ENCODE data around the gene GNB1. TPM values are rescaled to one million over a fixed set of nuclear protein-coding genes. Genes with fewer than 3 reads are reported as not detected.

Gene GNB1
- total RNA-seq, 1 donor from 2014 or later: 474 TPM

DNA sequence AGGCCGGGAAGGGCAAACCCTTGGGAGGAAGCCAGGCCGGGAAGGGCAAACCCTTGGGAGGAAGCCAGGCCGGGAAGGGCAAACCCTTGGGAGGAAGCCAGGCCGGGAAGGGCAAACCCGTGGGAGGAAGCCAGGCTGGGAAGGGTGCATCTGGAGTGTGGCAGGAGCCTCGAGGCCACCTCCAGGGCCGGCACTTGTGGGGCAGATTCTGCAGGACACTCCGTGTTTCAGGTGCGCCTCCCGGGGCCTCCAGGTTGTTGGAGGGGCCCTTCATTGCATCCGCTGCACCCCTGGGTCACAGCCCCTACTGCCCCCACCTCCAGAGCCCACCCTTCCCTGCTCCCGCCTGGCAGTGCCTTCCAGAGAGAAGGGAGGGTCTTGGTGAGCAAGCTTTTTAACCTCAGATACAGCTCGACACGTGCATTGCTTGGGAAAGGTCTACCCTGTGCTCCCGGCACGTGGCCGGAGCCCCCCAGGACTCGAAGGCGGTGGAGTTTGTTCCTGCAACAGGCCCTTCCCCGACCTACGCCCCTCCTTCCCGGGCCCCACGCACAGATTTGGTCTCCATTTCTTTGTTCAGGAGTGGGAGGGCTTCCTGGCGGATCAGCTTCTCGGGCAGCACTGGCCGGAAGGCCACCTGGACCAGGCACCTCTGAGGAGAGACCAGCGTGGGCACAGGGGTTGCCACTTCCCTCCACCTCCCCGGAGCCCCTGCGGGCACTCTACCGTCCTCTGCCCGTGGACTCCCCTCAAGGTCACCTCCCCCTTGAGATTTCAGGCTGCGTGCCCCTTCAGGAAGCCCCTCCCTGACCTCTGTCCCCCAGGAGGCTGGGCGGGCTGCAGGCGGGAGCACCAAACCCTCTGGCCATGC is 37.6 kb upstream of the GNB1 start:
- no peak for DNase-seq (ENCODE audit: low read depth, low spot score)
- H3K4me1 Mint-ChIP-seq: no peaks in the 10 kb centered on the region
- TF ChIP-seq CTCF (conservative IDR thresholded peaks at IDR 0.05): no peak
- no peaks in the 10 kb centered on the region for H3K36me3 Mint-ChIP-seq (ENCODE audit: low read depth)
- no peak overlapping the region for H3K27ac Mint-ChIP-seq (ENCODE audit: unreplicated experiment)
- H3K9me3 Mint-ChIP-seq: peaks cover 1% of the 10 kb centered on the region
- no peak overlapping the region for H3K4me3 Mint-ChIP-seq
- H3K27me3 Mint-ChIP-seq (ENCODE audit: low read depth): peaks cover 1% of the 10 kb centered on the region

- Mint-ChIP-seq H3K9me3 (no peaks in the 10 kb centered on the region), H3K27me3 (ENCODE audit: low read depth) (no peaks in the 10 kb centered on the region), H3K4me3 (no peak overlapping the region), H3K4me1 (no peaks in the 10 kb centered on the region), H3K36me3 (ENCODE audit: low read depth) (no peaks in the 10 kb centered on the region), H3K27ac (ENCODE audit: unreplicated experiment) (no peak overlapping the region)
- no peak for DNase-seq (ENCODE audit: low read depth, low spot score)
- no peak for TF ChIP-seq CTCF (conservative IDR thresholded peaks at IDR 0.05)
Measured at GRCh38 chr1:1927751-1928150, 36.9 kb upstream of the GNB1 start.

DNA sequence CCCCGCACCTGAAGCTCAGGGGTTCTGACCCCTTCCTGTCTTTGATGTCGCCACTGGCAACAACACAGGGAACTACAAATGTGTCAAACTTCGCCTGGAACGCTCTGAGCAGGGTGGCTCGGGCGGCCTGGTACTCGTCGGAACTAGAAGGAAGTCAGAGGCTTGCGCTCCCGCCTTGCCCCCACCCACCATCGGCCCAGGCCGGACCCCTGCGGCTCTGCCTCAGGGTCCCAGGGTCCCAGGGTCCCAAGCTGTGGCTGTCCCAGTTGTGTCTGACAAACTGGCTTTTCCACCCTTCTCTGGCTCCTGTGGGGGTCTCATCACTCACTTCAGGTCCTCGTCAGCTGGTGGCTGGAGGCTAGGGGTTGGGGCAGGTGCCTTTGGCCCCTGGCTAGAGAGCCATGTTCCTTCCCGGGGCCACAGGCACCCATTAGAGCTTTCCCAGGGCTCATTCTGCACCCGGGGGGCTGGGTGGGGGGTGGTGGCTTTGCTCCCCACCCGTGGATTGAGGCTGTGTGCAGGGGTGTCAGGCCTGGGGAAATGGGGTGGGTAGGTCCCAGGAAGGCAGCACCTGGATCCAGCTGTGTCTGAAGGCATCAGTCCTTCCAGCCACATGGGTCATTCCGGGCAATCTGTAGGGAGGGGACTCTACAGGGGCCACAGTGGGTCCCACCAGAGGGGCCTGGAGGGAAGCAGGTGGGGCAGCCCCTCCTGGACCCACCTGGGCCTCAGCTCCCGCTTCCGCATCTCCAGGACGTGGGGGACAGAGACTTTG is 36.2 kb upstream of the GNB1 start:
- no peak overlapping the region for H3K27ac Mint-ChIP-seq (ENCODE audit: unreplicated experiment)
- H3K36me3 Mint-ChIP-seq (ENCODE audit: low read depth): no peaks in the 10 kb centered on the region
- H3K4me3 Mint-ChIP-seq: no peak overlapping the region
- no peaks in the 10 kb centered on the region for H3K27me3 Mint-ChIP-seq (ENCODE audit: low read depth)
- no peaks in the 10 kb centered on the region for H3K4me1 Mint-ChIP-seq
- DNase-seq (ENCODE audit: low read depth, low spot score): no peak
- TF ChIP-seq CTCF (conservative IDR thresholded peaks at IDR 0.05): no peak
- no peaks in the 10 kb centered on the region for H3K9me3 Mint-ChIP-seq

- no peak overlapping the region for H3K4me3 Mint-ChIP-seq
- no peak for TF ChIP-seq CTCF (conservative IDR thresholded peaks at IDR 0.05)
- no peak overlapping the region for H3K27ac Mint-ChIP-seq (ENCODE audit: unreplicated experiment)
- DNase-seq (ENCODE audit: low read depth, low spot score): no peak
- H3K27me3 Mint-ChIP-seq (ENCODE audit: low read depth): no peaks in the 10 kb centered on the region
- no peaks in the 10 kb centered on the region for H3K4me1 Mint-ChIP-seq
- no peaks in the 10 kb centered on the region for H3K36me3 Mint-ChIP-seq (ENCODE audit: low read depth)
- no peaks in the 10 kb centered on the region for H3K9me3 Mint-ChIP-seq
Measured at GRCh38 chr1:1926346-1926811, 35.5 kb upstream of the GNB1 start.

DNA sequence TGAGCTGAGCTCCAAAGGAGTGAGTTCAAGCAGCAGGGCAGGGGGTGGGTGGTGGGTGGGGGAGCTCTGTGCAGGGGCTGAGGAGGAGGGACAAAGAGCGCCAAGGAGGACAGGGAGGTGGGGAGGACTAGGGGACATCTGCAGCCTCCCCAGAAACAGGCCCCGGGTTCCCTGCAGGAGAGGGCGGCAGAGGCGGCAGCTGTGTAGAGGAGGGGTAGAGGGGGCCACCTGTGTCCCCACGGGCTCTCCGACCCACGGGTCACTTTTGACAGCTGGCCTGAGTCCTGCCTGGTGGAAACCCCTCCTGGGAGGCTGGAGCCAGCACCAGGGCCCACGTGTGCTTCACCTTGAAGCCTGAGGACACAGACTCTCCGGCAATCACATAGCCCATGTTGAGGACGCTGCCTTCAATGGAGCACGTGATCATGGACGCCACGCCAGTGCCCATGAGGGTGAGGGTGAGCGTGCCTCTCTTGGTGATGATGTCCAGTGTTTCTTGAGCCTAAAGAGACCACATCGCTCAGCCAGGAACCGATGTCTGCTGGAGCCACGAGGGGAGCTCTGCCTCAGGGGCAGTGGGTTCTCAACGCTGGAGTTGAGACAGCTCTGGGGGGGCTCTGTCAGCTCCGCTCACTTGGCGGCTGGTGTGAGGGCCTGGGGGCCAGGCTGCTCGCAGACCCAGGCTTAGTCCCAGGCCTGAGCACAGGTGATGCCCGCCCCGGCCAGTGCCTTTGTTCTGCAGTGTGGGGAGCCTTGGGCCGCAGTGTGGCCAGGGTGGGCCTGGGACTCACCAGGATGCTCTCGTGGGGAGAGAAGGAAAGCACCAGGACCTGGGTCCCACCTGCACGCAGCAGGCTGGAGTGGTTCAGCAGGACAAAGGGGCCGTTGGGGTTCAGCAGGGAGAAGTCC is 34.8 kb upstream of the GNB1 start:
- no peak for DNase-seq (ENCODE audit: low read depth, low spot score)
- TF ChIP-seq CTCF (conservative IDR thresholded peaks at IDR 0.05): no peak
- H3K27me3 Mint-ChIP-seq (ENCODE audit: low read depth): no peaks in the 10 kb centered on the region
- no peak overlapping the region for H3K27ac Mint-ChIP-seq (ENCODE audit: unreplicated experiment)
- no peaks in the 10 kb centered on the region for H3K4me1 Mint-ChIP-seq
- H3K36me3 Mint-ChIP-seq (ENCODE audit: low read depth): no peaks in the 10 kb centered on the region
- H3K4me3 Mint-ChIP-seq: no peak overlapping the region
- H3K9me3 Mint-ChIP-seq: no peaks in the 10 kb centered on the region
